Neural cell (in vitro differentiated cells): ENCODE data around the gene MAPK1. TPM values are rescaled to one million over a fixed set of nuclear protein-coding genes. Genes with fewer than 3 reads are reported as not detected.
"Not testable (repeated sequence)": the region's sequence is repeated elsewhere in the genome, so short reads cannot be mapped to it uniquely, and the experiment has no call there.

Source experiments
- H2AFZ ChIP-seq: fragments of 200-600, 300-800 bp; sonication (generic), shearing (Covaris generic); 2 replicates; pipeline ENCODE4 v1.6.0; 2014; ENCODE audit warnings: low read depth, mild to moderate bottlenecking, antibody characterized with exemption, low read length, moderate library complexity
- H3F3A ChIP-seq: fragments of 200-600 bp; shearing (Covaris generic); 2 replicates; pipeline ENCODE4 v1.6.1; 2016; ENCODE audit warnings: mild to moderate bottlenecking, moderate library complexity, mixed read lengths, antibody characterized with exemption, low read length; ENCODE audit not compliant: insufficient read depth, poor library complexity, severe bottlenecking
- H3K27ac ChIP-seq: fragments of 200-600, 300-800 bp; sonication (generic), shearing (Covaris generic); 2 replicates; pipeline ENCODE4 v1.5.1; 2014; ENCODE audit warnings: mild to moderate bottlenecking, low read length, moderate library complexity
- H3K27me3 ChIP-seq: fragments of 300-800, 200-600 bp; sonication (generic), shearing (Covaris generic); 2 replicates; pipeline ENCODE4 v1.6.0; 2014; ENCODE audit warnings: mild to moderate bottlenecking, low read depth, low read length, moderate library complexity; ENCODE audit not compliant: insufficient read depth
- H3K36me3 ChIP-seq: fragments of 300-800, 200-600 bp; sonication (generic), shearing (Covaris generic); 2 replicates; pipeline ENCODE4 v1.5.1; 2014; ENCODE audit warnings: mild to moderate bottlenecking, antibody characterized with exemption, low read length, moderate library complexity; ENCODE audit not compliant: insufficient read depth
- H3K4me2 ChIP-seq: fragments of 300-800, 200-600 bp; sonication (generic), shearing (Covaris generic); 2 replicates; pipeline ENCODE4 v1.6.0; 2014; ENCODE audit warnings: mild to moderate bottlenecking, low read length
- H3K4me3 ChIP-seq: fragments of 300-800, 200-600 bp; sonication (generic), shearing (Covaris generic); 2 replicates; pipeline ENCODE4 v1.5.1; 2014; ENCODE audit warnings: mild to moderate bottlenecking, low read length, moderate library complexity
- H3K79me2 ChIP-seq: fragments of 200-600 bp; shearing (Covaris generic); replicated peaks from 2 replicates; pipeline ENCODE4 v1.6.0; 2014; ENCODE audit warnings: mild to moderate bottlenecking, low read length, moderate library complexity; ENCODE audit not compliant: insufficient read depth
- H3K9ac ChIP-seq: fragments of 300-800, 200-600 bp; sonication (generic), shearing (Covaris generic); 2 replicates; pipeline ENCODE4 v1.6.1; 2016; ENCODE audit warnings: mild to moderate bottlenecking, low read length, mixed read lengths
- H3K9me2 ChIP-seq: fragments of 200-600 bp; shearing (Covaris generic); 2 replicates; pipeline ENCODE4 v1.6.1; 2016; ENCODE audit warnings: mild to moderate bottlenecking, low read length, mixed read lengths; ENCODE audit not compliant: insufficient read depth
- H3K9me3 ChIP-seq: fragments of 200-600, 300-800 bp; sonication (generic), shearing (Covaris generic); 2 replicates; pipeline ENCODE4 v1.6.1; 2016; ENCODE audit warnings: mild to moderate bottlenecking, mixed run types, low read length, moderate library complexity, mixed read lengths
- H4K20me1 ChIP-seq: fragments of 200-600 bp; shearing (Covaris generic); 2 replicates; pipeline ENCODE4 v1.6.1; 2016; ENCODE audit warnings: mild to moderate bottlenecking, mixed run types; ENCODE audit not compliant: insufficient read depth
- EP300 ChIP-seq: fragments of 450-650 bp; conservative IDR thresholded peaks from 2 replicates; pipeline ENCODE4 v1.6.1; 2014; ENCODE audit warnings: antibody characterized with exemption, mild to moderate bottlenecking, moderate library complexity; ENCODE audit not compliant: poor library complexity, severe bottlenecking
- EZH2 ChIP-seq: fragments of 200-600, 300-800 bp; shearing (Covaris generic), sonication (generic); IDR thresholded peaks from 2 replicates; pipeline ENCODE4 v1.6.1; 2014; ENCODE audit warnings: antibody characterized with exemption, low read length, borderline replicate concordance, mild to moderate bottlenecking; ENCODE audit not compliant: insufficient read depth, poor library complexity, severe bottlenecking
- RAD21 ChIP-seq: fragments of 450-650 bp; conservative IDR thresholded peaks from 2 replicates; pipeline ENCODE4 v1.6.1; 2014; ENCODE audit warnings: antibody characterized with exemption, mild to moderate bottlenecking, moderate library complexity
- SMC3 ChIP-seq: fragments of 450-650 bp; conservative IDR thresholded peaks from 2 replicates; pipeline ENCODE4 v1.6.1; 2014; ENCODE audit warnings: antibody characterized with exemption, mild to moderate bottlenecking, moderate library complexity; ENCODE audit not compliant: poor library complexity
- TAF1 ChIP-seq: IDR thresholded peaks from 2 replicates; pipeline ENCODE4 v1.6.1; 2012; ENCODE audit warnings: low read depth
- polyA plus RNA-seq: library from polyadenylated mRNA; depleted of rRNA; stranded (reverse); fragments of >200 nt; gene quantifications from 2 replicates; pipeline ENCODE4 v1.2.3, GENCODE V29; 2014
- TF ChIP-seq, protein P1 (sequence below): IDR thresholded peaks from 2 replicates; pipeline ENCODE4 v1.6.1; 2012; ENCODE audit warnings: borderline replicate concordance

MAPK1 gene
- polyA plus RNA-seq, 1 donor from 2014 or later = 43.3 TPM

DNA sequence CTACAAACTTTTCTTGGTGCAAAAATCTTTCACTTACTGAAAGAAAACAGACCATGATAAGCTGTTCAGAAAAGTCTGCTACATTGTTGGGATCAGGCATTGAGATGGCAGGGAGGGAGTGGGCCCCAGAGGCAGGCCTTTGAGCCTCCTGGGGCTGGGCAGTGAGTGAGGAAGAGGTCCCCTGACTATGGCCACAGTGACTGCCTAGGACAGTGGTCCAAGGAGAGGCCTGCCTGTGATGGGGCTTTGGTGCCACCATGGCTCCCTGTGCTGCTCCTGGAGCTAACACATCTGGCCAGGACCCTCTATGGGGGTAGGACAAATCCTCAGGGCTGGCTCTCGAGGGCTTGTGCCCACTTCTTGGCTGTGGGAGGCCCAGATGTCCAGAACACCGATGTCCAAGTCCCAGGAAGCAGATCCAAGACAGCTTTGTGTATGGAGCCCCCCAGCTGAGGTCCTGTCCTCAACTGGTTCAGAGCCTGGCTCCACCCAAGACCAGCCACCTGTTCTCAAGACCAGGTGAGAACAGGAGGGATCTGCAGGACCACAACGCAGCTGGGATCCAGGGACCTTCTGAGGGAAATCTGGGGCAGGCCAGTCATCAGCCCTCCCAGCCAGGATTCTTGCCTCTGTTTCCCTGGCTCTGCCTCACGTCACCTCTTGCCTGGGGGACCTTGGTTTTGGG is 48.3 kb upstream of the MAPK1 start:
- H3K27me3 ChIP-seq = no peaks in the 10 kb centered on the region
- H3F3A ChIP-seq = no peaks in the 10 kb centered on the region
- no peaks in the 10 kb centered on the region for H3K9me3 ChIP-seq
- no peak overlapping the region for H3K4me3 ChIP-seq
- H2AFZ ChIP-seq = no peak overlapping the region
- no peaks in the 10 kb centered on the region for H3K9me2 ChIP-seq
- H3K36me3 ChIP-seq = no peaks in the 10 kb centered on the region
- no peak overlapping the region for H3K27ac ChIP-seq
- TF ChIP-seq TAF1 (no peak), EZH2 (no peak), RAD21 (no peak), SMC3 (no peak), EP300 (no peak)
- TF ChIP-seq, protein P1, sequence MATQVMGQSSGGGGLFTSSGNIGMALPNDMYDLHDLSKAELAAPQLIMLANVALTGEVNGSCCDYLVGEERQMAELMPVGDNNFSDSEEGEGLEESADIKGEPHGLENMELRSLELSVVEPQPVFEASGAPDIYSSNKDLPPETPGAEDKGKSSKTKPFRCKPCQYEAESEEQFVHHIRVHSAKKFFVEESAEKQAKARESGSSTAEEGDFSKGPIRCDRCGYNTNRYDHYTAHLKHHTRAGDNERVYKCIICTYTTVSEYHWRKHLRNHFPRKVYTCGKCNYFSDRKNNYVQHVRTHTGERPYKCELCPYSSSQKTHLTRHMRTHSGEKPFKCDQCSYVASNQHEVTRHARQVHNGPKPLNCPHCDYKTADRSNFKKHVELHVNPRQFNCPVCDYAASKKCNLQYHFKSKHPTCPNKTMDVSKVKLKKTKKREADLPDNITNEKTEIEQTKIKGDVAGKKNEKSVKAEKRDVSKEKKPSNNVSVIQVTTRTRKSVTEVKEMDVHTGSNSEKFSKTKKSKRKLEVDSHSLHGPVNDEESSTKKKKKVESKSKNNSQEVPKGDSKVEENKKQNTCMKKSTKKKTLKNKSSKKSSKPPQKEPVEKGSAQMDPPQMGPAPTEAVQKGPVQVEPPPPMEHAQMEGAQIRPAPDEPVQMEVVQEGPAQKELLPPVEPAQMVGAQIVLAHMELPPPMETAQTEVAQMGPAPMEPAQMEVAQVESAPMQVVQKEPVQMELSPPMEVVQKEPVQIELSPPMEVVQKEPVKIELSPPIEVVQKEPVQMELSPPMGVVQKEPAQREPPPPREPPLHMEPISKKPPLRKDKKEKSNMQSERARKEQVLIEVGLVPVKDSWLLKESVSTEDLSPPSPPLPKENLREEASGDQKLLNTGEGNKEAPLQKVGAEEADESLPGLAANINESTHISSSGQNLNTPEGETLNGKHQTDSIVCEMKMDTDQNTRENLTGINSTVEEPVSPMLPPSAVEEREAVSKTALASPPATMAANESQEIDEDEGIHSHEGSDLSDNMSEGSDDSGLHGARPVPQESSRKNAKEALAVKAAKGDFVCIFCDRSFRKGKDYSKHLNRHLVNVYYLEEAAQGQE = no peak
- H3K9ac ChIP-seq = no peak overlapping the region
- no peak overlapping the region for H3K4me2 ChIP-seq
- no peaks in the 10 kb centered on the region for H3K79me2 ChIP-seq
- no peaks in the 10 kb centered on the region for H4K20me1 ChIP-seq

GRCh38 chr22:21914033-21914642 is 46.7 kb upstream of the MAPK1 start:
- H3K79me2 ChIP-seq, H3K27ac ChIP-seq, H3K36me3 ChIP-seq, H3K9me3 ChIP-seq, H3K4me3 ChIP-seq, H2AFZ ChIP-seq, H4K20me1 ChIP-seq, H3K4me2 ChIP-seq, H3F3A ChIP-seq, H3K9me2 ChIP-seq, H3K9ac ChIP-seq, H3K27me3 ChIP-seq: not testable (repeated sequence)

DNA sequence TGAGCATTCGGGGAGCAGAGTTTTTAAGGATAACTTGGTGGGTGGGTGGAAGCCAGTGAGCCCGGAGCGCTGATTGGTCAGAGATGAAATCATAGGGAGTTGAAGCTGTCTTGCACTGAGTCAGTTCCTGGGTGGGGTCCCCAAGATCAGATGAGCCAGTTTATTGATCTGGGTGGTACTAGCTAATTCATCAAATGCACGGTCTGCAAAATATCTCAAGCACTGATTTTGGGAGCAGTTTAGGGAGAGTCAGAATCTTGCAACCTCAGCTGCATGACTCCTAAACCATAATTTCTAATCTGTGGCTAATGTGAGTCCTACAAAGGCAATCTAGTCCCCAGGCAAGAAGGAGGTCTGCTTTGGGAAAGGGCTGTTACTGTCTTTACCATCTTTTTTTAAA is 42.9 kb upstream of the MAPK1 start:
- H3K27me3 ChIP-seq, H3K4me3 ChIP-seq, H3K9me2 ChIP-seq, H3F3A ChIP-seq, H3K27ac ChIP-seq, H3K36me3 ChIP-seq, H3K79me2 ChIP-seq, H3K9me3 ChIP-seq, H3K9ac ChIP-seq, H3K4me2 ChIP-seq, H2AFZ ChIP-seq, H4K20me1 ChIP-seq: not testable (repeated sequence)
